DND-41 (cell line): Measurements from ENCODE around the gene KIAA1671.

Source experiments
- ATAC-seq: fragments of 200-7000 bp; cut with Tn5 transposase; 3 replicates; pipeline ENCODE4 v1.9.1; 2021; ENCODE audit warnings: low read depth; ENCODE audit not compliant: insufficient read depth
- DNase-seq: peaks from one replicate; pipeline ENCODE4 v3.0.0-alpha.2; 2020
- H2AFZ ChIP-seq: 2 replicates; pipeline ENCODE4 v1.6.0; 2012; ENCODE audit warnings: low read depth, low read length
- H3K27ac ChIP-seq: 2 replicates; pipeline ENCODE4 v1.5.1; 2012; ENCODE audit warnings: low read length, inconsistent platforms
- H3K27me3 ChIP-seq: fragments of 200-600 bp; sonication (generic); 2 replicates; pipeline ENCODE4 v1.6.0; 2012; ENCODE audit warnings: low read length, mild to moderate bottlenecking, inconsistent platforms; ENCODE audit not compliant: insufficient read depth, poor library complexity
- H3K36me3 ChIP-seq: 2 replicates; pipeline ENCODE4 v1.5.1; 2012; ENCODE audit warnings: low read length, inconsistent platforms; ENCODE audit not compliant: insufficient read depth
- H3K4me1 ChIP-seq: 2 replicates; pipeline ENCODE4 v1.5.1; 2012; ENCODE audit warnings: mild to moderate bottlenecking, low read length; ENCODE audit not compliant: insufficient read depth
- H3K4me2 ChIP-seq: 2 replicates; pipeline ENCODE4 v1.6.0; 2012; ENCODE audit warnings: mild to moderate bottlenecking, moderate library complexity, low read length, inconsistent platforms; ENCODE audit not compliant: insufficient read depth
- H3K4me3 ChIP-seq, 2 experiments: fragments of 200-600 bp in 1 of 2; shearing (Covaris generic) in 1 of 2; 2 replicates each; pipeline ENCODE4 v1.5.1; 2012 to 2016; ENCODE audit warnings: inconsistent platforms in 2 of 2, low read length in 2 of 2, mild to moderate bottlenecking in 2 of 2, low read depth in 1 of 2, moderate library complexity in 1 of 2
- H3K79me2 ChIP-seq: 2 replicates; pipeline ENCODE4 v1.6.0; 2012; ENCODE audit warnings: low read length, inconsistent platforms; ENCODE audit not compliant: insufficient read depth
- H3K9ac ChIP-seq: 2 replicates; pipeline ENCODE4 v1.6.0; 2012; ENCODE audit warnings: low read depth, mild to moderate bottlenecking, inconsistent platforms, low read length, moderate library complexity
- H3K9me3 ChIP-seq: 2 replicates; pipeline ENCODE4 v1.5.1; 2012; ENCODE audit warnings: low read length, moderate library complexity, mild to moderate bottlenecking, inconsistent platforms; ENCODE audit not compliant: insufficient read depth, severe bottlenecking
- H4K20me1 ChIP-seq: 2 replicates; pipeline ENCODE4 v1.6.0; 2012; ENCODE audit warnings: low read length; ENCODE audit not compliant: insufficient read depth
- CTCF ChIP-seq: IDR thresholded peaks from 2 replicates; pipeline ENCODE4 v1.5.1; 2012; ENCODE audit warnings: borderline replicate concordance, low read length, moderate library complexity, mild to moderate bottlenecking; ENCODE audit not compliant: poor library complexity, severe bottlenecking; ENCODE audit errors: extremely low read depth
- EZH2 ChIP-seq: IDR thresholded peaks from 3 replicates; pipeline ENCODE4 v1.6.1; 2012; ENCODE audit warnings: borderline replicate concordance, low read depth, mild to moderate bottlenecking, moderate library complexity, low read length, inconsistent platforms; ENCODE audit not compliant: severe bottlenecking

The KIAA1671 gene

GRCh38 chr22:24948356-24949202 lies 3.9 kb upstream of the KIAA1671 start:
- no peaks in the 10 kb centered on the region for H3K79me2 ChIP-seq
- H4K20me1 ChIP-seq, result no peaks in the 10 kb centered on the region
- no peak overlapping the region for H3K27ac ChIP-seq
- no peak for DNase-seq
- no peaks in the 10 kb centered on the region for H3K36me3 ChIP-seq
- H3K4me2 ChIP-seq, result no peak overlapping the region
- no peaks in the 10 kb centered on the region for H3K27me3 ChIP-seq
- no peaks in the 10 kb centered on the region for H3K9me3 ChIP-seq
- H3K4me3 ChIP-seq, result no peak overlapping the region
- no peak for TF ChIP-seq CTCF
- no peak for TF ChIP-seq EZH2
- no peak overlapping the region for H2AFZ ChIP-seq
- H3K4me1 ChIP-seq, result no peaks in the 10 kb centered on the region
- no peak for ATAC-seq
- H3K9ac ChIP-seq, result no peak overlapping the region

DNA sequence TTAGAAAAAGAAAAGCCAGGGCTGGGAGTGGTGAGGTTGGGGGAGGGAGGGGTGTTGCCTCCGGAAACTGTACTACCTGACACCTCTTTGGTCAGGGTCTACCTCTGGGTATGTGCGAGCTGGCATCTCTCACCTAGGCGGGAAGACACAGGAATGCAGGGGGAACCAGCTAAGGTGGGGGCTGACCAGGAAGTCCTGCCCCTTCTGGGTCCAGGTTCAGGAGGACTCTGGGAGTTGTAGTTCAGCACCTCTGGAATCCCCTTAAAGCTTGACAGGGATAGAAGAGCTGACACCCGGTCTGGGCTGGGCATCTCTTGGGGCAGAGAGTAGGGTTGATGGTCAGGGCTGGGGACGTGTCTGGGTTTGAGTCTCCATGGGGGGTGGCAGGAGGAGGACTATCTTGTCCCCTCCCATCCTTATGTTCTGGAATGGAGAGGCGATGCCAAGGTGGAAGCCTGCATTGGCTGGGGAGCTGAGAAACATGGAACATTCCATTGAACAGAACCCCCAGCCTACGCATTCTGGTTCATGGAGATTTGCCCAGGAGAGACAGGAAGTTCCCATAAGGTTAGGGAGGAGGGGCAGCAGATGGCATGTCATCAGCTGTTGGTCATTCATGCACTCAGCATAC lies 2.1 kb upstream of the KIAA1671 start:
- H3K4me1 ChIP-seq, result no peaks in the 10 kb centered on the region
- DNase-seq (no peak), ATAC-seq (no peak)
- H3K4me2 ChIP-seq, result no peak overlapping the region
- H3K9me3 ChIP-seq, result no peaks in the 10 kb centered on the region
- no peak overlapping the region for H3K27ac ChIP-seq
- no peaks in the 10 kb centered on the region for H3K27me3 ChIP-seq
- H3K79me2 ChIP-seq, result no peaks in the 10 kb centered on the region
- no peak overlapping the region for H3K9ac ChIP-seq
- H4K20me1 ChIP-seq, result no peaks in the 10 kb centered on the region
- no peak overlapping the region for H2AFZ ChIP-seq
- no peak overlapping the region for H3K4me3 ChIP-seq
- TF ChIP-seq EZH2 (no peak), CTCF (no peak)
- H3K36me3 ChIP-seq, result no peaks in the 10 kb centered on the region

DNA sequence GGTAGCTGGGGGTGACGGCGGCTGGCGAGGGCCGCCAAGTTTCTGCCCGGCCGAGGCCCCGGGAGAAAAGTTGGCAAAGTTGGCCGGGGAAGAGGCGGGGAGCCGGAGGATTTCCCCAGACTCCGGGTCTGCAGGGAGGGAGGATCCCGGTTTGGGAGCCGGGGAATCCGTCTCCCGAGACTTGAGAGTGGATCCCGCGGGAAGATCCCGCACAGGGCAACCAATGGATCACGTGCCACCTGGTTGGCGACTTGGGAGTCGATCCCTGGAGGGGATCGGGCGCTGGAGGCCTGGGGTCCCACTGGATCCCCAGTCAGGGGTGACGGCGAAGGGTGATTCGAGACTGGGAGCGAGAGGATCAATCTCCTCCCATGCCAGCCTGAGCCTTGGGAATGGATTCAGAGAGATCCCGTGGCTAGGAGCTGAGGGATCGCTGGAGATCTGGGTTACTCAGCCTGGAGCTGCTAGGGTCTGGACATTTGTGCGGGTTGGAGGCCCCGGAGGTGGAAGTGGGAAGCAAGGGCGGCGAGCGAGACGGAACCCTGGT lies 394 bp downstream of the KIAA1671 start:
- no peaks in the 10 kb centered on the region for H4K20me1 ChIP-seq
- no peak overlapping the region for H3K4me3 ChIP-seq
- no peak overlapping the region for H3K4me2 ChIP-seq
- no peaks in the 10 kb centered on the region for H3K27me3 ChIP-seq
- TF ChIP-seq EZH2 (no peak), CTCF (no peak)
- DNase-seq (no peak), ATAC-seq (no peak)
- H3K9me3 ChIP-seq, result no peaks in the 10 kb centered on the region
- no peak overlapping the region for H3K9ac ChIP-seq
- H3K36me3 ChIP-seq, result no peaks in the 10 kb centered on the region
- H3K4me1 ChIP-seq, result no peaks in the 10 kb centered on the region
- no peak overlapping the region for H2AFZ ChIP-seq
- no peaks in the 10 kb centered on the region for H3K79me2 ChIP-seq
- no peak overlapping the region for H3K27ac ChIP-seq
